Inflammatory macrophage (primary cell): ENCODE measurements around the gene TAAR6.
"Not testable (repeated sequence)": the region's sequence is repeated elsewhere in the genome, so short reads cannot be mapped to it uniquely, and the experiment has no call there.

ENCODE experiments used
- DNase-seq, 2 donors: peaks; one replicate each; pipeline ENCODE4 v3.0.0-alpha.2; 2020 to 2022
- total RNA-seq, 18 experiments: gene quantifications; one replicate each; lab custom pipeline; 2026; ENCODE audit warnings: mixed read lengths in 6 of 18, inconsistent platforms in 2 of 18; lab: John Stamatoyannopoulos, UW

Gene TAAR6
- 0 to 0.07 (median 0) reads per million in 18 experiments for total RNA-seq

- no peak for DNase-seq
Measured at GRCh38 chr6:132570221-132570777, at the start of gene TAAR6. TSS of gene TAAR6 (plus strand) at chr6:132570322. CDS start at chr6:132570322, 0 bp downstream.

GRCh38 chr6:132520953-132521352 lies 49.2 kb upstream of the TAAR6 start:
- no peak for DNase-seq

GRCh38 chr6:132524646-132525045 lies 45.5 kb upstream of the TAAR6 start:
- no peak for DNase-seq

GRCh38 chr6:132525866-132526265 lies 44.3 kb upstream of the TAAR6 start:
- DNase-seq: no peak

GRCh38 chr6:132526461-132526860 lies 43.7 kb upstream of the TAAR6 start:
- no peak for DNase-seq

GRCh38 chr6:132527791-132528190 lies 42.3 kb upstream of the TAAR6 start:
- DNase-seq: no peak

GRCh38 chr6:132530293-132530974 lies 39.7 kb upstream of the TAAR6 start:
- peak; percentile 44 to 66 for DNase-seq

- DNase-seq: not testable (repeated sequence)
Measured at GRCh38 chr6:132534546-132534945, 35.6 kb upstream of the TAAR6 start.

GRCh38 chr6:132537145-132537544 lies 33.0 kb upstream of the TAAR6 start:
- DNase-seq: no peak

- no peak for DNase-seq
Measured at GRCh38 chr6:132537977-132538376, 32.1 kb upstream of the TAAR6 start, which contains the start of gene TAAR9. TSS of gene TAAR9 (plus strand) at chr6:132538277. CDS start at chr6:132538290, 13 bp downstream.

- DNase-seq: no peak
Measured at GRCh38 chr6:132544826-132545225, 25.3 kb upstream of the TAAR6 start.

GRCh38 chr6:132548746-132549463 lies 21.2 kb upstream of the TAAR6 start:
- no peak for DNase-seq

- DNase-seq: no peak
Measured at GRCh38 chr6:132551214-132551613, 18.9 kb upstream of the TAAR6 start.

GRCh38 chr6:132552372-132552771 lies 17.8 kb upstream of the TAAR6 start, which contains the start of gene TAAR8:
TSS of gene TAAR8 (plus strand) at chr6:132552672. CDS start at chr6:132552693, 21 bp downstream.
- no peak for DNase-seq

- DNase-seq: not testable (repeated sequence)
Measured at GRCh38 chr6:132560087-132560486, 10.0 kb upstream of the TAAR6 start.

GRCh38 chr6:132566404-132566803 lies 3.7 kb upstream of the TAAR6 start:
- no peak for DNase-seq

GRCh38 chr6:132567566-132567965 lies 2.6 kb upstream of the TAAR6 start:
- no peak for DNase-seq

GRCh38 chr6:132568611-132569010 lies 1.5 kb upstream of the TAAR6 start:
- no peak for DNase-seq

- no peak for DNase-seq
Measured at GRCh38 chr6:132569170-132569569, 952 bp upstream of the TAAR6 start.

- peak; percentile 63 to 66 for DNase-seq
Measured at GRCh38 chr6:132571774-132572173, 1.7 kb downstream of the TAAR6 start.

- no peak for DNase-seq
Measured at GRCh38 chr6:132584698-132585097, 14.6 kb downstream of the TAAR6 start.

- DNase-seq: peak; percentile 79 to 89
Measured at GRCh38 chr6:132587424-132587823, 17.3 kb downstream of the TAAR6 start.

- no peak for DNase-seq
Measured at GRCh38 chr6:132589454-132589853, 19.3 kb downstream of the TAAR6 start, which contains the start of gene TAAR5. TSS of gene TAAR5 (minus strand) at chr6:132589741. CDS start at chr6:132589686, 55 bp downstream.
